Stimulated activated CD4-positive, alpha-beta T cell treated with anti-CD3 and anti-CD28 coated beads, Interleukin-1b, Interleukin-23, amount 100 ng/mL, for 24 hours (primary cell): Measurements from ENCODE around the gene ZNF526.
"Not testable (repeated sequence)": the region's sequence is repeated elsewhere in the genome, so short reads cannot be mapped to it uniquely, and the experiment has no call there.

Experiments used
- DNase-seq, 4 experiments: peaks; one replicate each; pipeline ENCODE4 v3.0.0-alpha.2; 2020; ENCODE audit warnings: low read depth in 4 of 4, low spot score in 1 of 4

ZNF526 gene

DNA sequence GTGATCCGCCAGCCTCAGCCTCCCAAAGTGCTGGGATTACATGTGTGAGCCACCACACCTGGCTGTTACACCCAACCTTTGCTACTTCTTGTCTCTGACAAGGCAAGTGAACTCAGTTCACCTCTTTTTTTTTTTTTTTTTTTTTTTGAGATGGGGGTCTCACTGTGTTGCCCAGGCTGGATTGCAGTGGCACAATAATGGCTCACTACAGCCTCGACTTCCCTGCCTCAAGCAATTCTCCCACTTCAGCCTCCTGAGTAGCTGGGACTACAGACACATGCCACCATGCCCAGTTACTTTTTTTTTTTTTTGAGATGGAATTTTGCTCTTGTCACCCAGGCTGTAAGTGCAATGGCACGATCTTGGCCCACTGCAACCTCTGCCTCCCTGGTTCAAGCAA is 37.7 kb downstream of the ZNF526 start:
- DNase-seq: not testable (repeated sequence)

GRCh38 chr19:42261763-42262162 is 41.7 kb downstream of the ZNF526 start:
- no peak for DNase-seq

- not testable (repeated sequence) for DNase-seq
Measured at GRCh38 chr19:42266105-42266504, 46.0 kb downstream of the ZNF526 start.

GRCh38 chr19:42266928-42267603 is 47.0 kb downstream of the ZNF526 start:
- not testable (repeated sequence) for DNase-seq

DNA sequence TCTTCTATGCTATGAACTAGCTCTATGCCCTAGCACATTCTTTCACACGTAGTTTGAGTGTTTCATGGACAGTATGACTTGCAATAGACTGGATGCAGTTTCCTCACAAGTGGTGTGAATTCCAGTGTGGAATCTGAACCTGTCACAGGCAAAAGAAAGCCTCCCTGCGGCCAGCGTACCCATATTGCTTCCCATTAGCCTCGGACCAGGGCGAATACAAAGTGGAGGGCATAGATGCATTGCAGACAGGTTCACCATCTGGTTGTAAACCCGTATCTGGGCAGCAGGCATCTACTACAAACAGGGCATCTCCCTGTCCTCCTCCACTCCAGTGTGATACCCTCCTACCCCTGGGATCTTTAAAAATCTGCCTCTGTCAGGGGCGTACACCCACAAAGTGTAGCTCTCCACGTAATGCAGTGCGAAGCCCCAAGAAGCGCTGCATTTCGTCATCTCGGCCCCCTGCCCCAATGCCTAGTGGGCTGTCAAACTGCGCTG is 47.6 kb downstream of the ZNF526 start:
- DNase-seq: no peak

- peak; percentile 91 to 99 (median 97) for DNase-seq
Measured at GRCh38 chr19:42268142-42268703, 48.1 kb downstream of the ZNF526 start.

- DNase-seq: peak; percentile 96 to 99 (median 98)
Measured at GRCh38 chr19:42268704-42269477, 48.8 kb downstream of the ZNF526 start, which contains the start of gene CIC. CIC (plus strand) TSS chr19:42269252; CDS start chr19:42271784, 2,532 bp downstream.

- no peak for DNase-seq
Measured at GRCh38 chr19:42269478-42270345, 49.6 kb downstream of the ZNF526 start.

DNA sequence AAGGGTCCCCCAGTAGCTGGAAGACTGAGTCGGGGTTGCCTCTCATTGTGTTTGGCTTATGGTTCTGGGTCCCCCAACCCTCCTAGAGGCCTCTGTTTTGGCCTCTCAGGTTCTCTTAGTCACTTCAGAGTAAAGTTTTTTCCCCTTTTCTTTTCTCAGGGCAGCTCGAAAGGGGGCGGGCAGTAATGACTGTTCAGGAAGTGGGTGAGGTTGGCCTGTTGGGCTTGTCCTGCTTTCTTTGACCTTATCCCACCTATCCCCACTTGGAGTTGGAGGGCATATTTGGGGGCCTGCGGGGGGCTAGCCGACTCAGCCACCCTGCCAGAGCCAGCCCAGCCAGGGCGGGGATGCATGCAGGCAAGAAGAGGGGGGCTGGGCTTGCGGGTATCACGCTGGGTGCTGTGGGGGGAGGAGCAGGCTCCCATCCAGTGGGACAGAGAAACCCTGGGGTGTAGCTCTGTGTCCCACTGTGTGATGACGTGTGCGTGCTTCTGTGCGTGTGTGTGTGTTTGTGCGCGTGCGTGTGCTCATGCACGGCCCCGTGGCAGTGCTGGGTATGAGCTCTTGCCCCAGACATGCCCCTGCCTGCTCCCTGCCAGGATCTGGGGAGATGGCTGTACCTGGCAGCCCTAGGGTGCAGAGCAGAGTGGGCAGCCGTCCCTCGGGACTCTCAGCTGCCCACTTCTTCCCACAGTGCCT is 50.4 kb downstream of the ZNF526 start:
- peak in 2 of 4 experiments; percentile 54 to 61 for DNase-seq

GRCh38 chr19:42271045-42271419 is 50.9 kb downstream of the ZNF526 start:
- no peak for DNase-seq

DNA sequence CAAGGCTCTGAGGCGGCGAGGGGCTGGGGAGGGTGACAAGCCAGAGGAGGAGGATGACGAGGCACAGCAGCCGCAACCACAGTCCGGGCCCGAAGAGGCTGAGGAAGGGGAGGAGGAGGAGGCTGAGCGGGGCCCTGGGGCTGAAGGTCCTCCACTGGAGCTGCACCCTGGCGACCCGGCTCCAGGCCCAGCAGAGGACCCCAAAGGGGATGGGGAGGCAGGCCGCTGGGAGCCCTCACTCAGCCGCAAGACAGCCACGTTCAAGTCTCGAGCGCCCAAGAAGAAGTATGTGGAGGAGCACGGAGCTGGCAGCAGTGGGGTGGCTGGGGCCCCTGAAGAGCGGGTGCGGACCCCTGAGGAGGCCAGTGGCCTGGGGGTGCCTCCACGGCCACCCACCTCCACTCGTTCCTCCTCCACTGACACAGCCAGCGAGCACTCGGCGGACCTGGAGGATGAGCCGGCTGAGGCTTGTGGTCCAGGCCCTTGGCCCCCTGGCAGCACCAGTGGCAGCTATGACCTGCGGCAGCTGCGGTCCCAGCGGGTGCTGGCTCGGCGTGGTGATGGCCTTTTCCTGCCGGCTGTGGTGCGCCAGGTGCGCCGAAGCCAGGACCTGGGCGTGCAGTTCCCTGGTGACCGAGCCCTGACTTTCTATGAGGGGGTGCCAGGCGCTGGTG is 51.9 kb downstream of the ZNF526 start:
- DNase-seq: no peak

GRCh38 chr19:42272535-42272897 is 52.4 kb downstream of the ZNF526 start:
- DNase-seq: no peak

GRCh38 chr19:42272989-42273406 is 52.9 kb downstream of the ZNF526 start:
- no peak for DNase-seq

GRCh38 chr19:42273407-42274064 is 53.4 kb downstream of the ZNF526 start:
- DNase-seq: no peak

GRCh38 chr19:42274065-42274682 is 54.1 kb downstream of the ZNF526 start:
- DNase-seq: no peak

GRCh38 chr19:42275103-42275502 is 55.0 kb downstream of the ZNF526 start:
- DNase-seq: no peak

DNA sequence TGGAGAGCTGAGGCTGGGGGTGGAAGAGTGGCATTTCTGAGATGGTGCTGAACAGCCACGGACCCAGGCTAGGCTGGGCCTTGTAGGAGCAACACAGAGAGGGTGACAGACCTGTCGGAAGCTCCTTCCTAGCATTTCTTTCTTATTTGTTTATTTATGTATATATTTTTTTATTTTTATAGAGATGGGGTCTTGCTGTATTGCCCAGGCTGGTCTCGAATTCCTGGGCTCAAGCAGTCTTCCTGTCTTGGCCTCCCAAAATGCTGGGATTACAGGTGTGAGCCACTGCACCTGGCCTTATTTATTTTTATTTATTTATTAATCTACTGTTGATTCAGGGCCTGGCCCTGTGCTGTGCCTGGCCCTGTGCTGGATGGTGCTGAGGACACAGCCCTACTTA is 55.4 kb downstream of the ZNF526 start:
- no peak for DNase-seq

GRCh38 chr19:42276284-42276683 is 56.2 kb downstream of the ZNF526 start:
- DNase-seq: no peak

GRCh38 chr19:42276821-42277220 is 56.7 kb downstream of the ZNF526 start:
- no peak for DNase-seq
